OCI-M2 (cell line): Measurements from ENCODE around the gene SAP25.

ENCODE experiments used
- DNase-seq: peaks from one replicate; lab custom pipeline; 2025; ENCODE audit not compliant: unreplicated experiment; lab: John Stamatoyannopoulos, UW

The SAP25 gene

GRCh38 chr7:100598425-100598824, 24.7 kb upstream of the SAP25 start:
- DNase-seq, result no peak

DNA sequence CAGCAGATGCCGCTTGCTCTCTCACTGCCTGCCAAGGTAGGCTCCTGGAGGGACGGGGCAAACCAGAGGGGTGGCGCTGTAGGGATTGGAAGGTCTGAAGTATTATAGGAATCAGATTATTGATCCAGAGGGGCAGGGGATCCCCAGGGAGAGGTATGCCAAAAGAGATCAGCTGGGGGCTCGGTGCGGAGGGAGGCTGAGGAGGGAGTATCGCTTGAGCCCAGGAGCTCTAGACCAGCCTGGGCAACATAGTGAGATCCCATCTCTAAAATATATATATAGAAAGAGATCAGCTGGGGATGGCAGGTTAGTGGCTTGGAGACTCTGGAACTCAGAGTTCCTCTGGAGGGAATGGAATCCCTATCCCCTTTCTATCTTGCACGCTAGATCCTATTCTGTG, 21.5 kb upstream of the SAP25 start:
- no peak for DNase-seq

- no peak for DNase-seq
Measured at GRCh38 chr7:100591596-100591995, 17.9 kb upstream of the SAP25 start.

- DNase-seq, result no peak
Measured at GRCh38 chr7:100590077-100590737, 16.5 kb upstream of the SAP25 start.

DNA sequence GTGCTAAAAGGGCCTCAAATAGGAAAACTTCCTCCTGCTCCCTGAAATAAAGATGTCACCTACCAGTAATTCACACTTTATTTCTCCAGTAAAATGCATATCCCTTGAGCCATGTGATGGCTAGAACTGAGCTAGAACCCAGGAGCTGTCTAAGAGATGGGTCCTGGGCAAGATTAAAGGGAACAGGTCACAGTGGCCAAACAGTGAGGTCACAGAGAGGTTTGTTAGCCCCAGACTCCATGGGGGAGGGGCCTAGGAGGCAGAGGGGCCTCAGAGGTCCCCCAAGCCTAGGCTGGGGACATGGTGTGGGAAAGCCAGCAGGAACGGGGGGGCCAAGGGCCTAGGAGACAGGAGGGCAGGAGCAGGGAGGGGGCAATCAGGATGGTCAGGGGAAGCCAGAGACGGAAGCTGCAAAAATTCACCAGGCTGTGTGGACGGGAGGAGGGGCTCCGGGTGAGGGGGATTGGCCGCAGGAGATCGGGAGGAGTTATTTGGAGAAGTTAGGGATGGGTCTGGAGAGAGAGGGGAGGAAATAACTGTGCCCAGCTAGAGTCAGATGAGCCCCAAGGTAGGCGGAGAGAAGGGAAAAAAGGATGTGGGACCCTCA, 15.7 kb upstream of the SAP25 start:
- DNase-seq, result no peak

DNA sequence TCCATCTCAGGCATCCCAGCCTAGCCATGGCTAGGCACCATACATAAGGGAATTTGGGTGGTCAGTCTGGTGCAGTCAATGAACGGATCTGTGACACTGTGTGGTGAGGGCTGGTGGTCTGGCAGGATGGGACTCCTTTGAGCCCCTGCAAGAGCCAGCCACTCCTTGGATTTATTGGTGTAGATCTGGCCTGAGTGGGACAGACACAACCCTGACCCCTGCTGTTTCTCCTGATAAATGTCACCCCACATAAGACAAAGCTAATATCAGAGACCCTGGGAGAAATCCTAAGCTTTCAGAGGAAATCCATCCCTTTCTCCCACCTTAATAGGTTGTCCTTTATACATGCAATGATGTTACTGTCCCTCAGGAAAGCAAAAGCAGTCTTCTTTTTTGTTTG, 14.7 kb upstream of the SAP25 start:
- DNase-seq, result no peak

DNA sequence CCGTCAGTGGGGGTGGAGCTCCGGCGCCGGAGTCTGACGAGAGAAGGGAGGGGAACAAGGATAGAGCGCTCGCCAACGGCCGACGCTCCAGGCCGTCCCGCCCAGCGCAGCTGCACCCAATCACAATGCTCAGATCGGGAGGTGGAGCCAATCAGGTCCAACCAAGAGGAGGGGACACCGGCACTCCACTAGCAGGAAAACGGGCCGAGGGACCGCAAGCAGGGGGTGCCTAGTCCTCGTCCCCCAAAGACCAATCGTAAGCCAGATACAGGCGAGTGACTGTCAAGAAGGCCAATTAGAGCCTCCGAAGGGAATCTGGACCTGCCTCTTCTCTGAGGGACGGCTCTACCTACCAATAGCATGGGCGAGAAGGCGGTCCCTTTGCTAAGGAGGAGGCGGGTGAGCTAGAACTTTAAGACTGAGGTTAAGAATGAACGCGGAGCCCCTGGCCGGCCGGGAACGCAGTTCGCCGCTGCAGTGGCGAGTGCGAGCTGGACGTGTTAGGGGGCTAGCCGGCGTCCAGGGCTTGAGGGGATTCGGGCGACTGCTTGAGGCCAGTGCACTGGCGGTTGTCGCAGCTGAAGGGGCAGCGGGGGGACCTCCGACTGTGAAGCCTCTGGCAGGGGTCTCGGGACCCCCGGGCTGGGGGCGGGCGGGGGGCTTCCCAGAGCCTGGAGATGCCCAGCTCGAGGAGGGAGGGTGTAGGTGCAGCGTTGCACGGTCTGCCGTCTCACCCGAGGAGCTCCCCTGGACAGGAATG, 12.7 kb upstream of the SAP25 start, which contains the start of gene FBXO24:
Gene FBXO24, plus strand, starts transcription at position 63 of the 760 bp plus-strand sequence. Its CDS starts 298 bp downstream, at position 361.
- peak; percentile 97 for DNase-seq

GRCh38 chr7:100585511-100586265, 12.0 kb upstream of the SAP25 start, which contains the start of gene LRCH4:
Gene LRCH4 (minus strand): TSS chr7:100586129. CDS start chr7:100586100, 29 bp downstream.
- DNase-seq, result no peak

GRCh38 chr7:100584683-100585510, 11.2 kb upstream of the SAP25 start:
- DNase-seq, result no peak

GRCh38 chr7:100584054-100584682, 10.5 kb upstream of the SAP25 start:
- no peak for DNase-seq

DNA sequence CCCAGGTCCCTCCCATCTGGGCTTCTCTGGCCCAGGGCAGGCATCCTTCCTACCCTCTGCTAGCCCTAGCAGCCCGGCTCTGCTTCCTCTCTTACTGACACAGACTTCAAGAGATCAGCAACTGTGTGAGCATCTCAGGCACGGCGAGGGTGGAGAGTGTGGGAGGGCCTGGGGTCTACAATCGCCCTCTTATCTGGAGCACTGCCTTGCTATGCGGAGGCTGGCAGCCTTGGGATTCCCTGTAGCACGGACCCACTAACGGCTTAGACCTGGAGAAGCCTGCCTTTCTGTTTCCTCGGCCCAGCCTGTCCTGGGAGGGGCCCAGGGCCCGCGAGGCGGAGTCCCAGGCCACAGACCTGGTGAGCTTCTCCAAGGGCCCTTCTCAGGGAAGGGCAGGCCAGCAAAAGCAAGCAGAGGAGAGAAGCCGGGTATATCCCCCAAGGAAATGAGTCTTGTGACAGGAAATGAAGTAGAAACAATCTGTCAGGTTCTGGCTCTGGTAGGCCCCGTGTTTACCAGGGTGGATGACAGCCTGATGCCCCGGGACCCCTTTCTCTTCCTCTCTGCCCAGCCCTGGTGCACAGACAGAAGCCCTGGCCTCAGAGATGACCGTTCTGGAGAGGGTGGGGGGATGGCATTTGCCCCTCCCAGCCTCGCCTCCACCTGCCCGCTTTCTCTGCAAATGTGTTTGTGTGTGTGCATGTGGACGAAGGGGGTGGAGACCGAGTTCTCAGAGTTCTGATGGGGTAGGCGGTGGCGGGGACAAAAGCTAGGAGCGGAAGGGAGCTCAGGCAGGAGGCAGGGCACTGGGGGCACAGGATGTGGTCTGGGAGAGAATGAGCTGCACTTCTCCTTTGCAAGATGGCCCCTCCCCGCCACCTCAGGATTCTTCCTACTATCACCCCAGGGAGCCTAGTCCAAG, 9.7 kb upstream of the SAP25 start:
- DNase-seq, result no peak

GRCh38 chr7:100582650-100583049, 8.9 kb upstream of the SAP25 start:
- no peak for DNase-seq

DNA sequence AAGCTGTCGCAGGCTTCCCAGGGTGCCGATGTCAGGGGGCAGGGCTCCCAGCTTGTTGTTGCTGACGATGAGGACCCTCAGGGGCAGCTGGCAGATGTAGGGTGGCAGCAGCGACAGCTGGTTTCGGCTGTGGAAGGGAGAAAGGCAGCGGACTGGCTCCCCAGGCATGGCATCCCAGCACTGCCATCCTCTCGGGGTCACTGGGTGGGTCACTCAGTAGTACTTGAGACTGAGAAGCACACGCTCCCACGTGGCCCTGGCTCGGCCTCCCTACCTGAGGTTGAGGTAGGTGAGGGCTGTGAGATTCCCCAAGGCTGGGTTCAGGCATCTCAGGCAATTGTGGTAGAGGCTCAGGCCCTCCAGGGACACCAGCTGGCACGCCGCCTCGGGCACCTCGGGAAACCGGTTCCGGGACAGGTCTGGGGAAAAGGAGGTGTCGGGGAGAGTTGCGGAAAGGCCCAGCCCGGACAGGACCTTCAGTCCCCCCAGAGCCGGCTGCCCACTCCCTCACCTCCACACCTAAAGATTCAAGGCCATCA, 8.4 kb upstream of the SAP25 start:
- DNase-seq, result no peak

- DNase-seq, result no peak
Measured at GRCh38 chr7:100580466-100581283, 7.0 kb upstream of the SAP25 start.

GRCh38 chr7:100578246-100579183, 4.8 kb upstream of the SAP25 start:
- DNase-seq, result no peak

DNA sequence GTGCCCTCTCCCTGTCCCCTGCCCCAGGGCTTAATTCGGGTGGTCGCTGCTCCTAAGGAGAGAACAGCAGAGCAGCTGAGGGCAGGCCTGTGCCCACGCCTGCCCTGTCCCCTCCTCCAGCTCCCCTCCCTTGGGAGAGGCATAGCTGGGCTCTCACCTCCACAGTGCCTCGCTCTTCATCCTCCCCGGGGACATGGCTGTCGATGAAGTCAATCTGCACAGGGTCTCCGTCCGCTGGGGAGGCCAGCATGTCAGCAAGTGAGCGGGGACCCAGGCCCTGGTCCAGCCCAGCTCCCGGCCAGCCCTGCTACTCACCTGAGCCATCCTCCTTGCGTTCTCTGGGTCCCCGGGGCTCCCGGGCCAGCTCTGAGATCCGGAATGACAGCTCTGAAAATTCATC, 3.8 kb upstream of the SAP25 start:
- no peak for DNase-seq

DNA sequence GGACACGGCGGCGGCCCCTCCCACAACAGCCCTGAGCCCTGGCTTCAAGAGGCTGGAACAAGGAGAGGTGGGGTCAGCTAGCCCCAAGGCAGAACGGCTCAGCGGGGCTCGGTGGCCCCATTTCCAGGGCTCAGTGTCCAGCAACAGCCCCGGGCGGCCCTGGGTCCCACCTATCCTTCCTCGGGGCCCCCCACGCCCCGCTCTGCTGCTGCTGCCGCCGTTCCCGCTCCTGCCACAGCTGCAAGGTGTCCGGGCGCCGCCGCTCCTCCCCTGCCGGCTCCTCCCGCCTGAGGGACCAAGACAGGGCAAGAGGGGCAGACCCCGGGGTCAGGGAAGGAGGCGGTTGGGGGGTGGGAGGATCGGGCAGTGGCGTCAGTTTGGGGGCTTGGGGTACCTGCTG, 3.4 kb upstream of the SAP25 start:
- no peak for DNase-seq
